ENCODE results near the gene PPP1R14B.

The PPP1R14B gene

GRCh38 chr11:64290352-64291261 is 43.9 kb upstream of the PPP1R14B start:
- TF ChIP-seq NFIC (IDR thresholded peaks at IDR 0.05), result no peak
- TF ChIP-seq CREB1 (IDR thresholded peaks at IDR 0.05; ENCODE audit: low read depth), result no peak
- TF ChIP-seq RAD21 (IDR thresholded peaks at IDR 0.05; ENCODE audit: low read depth), result no peak
- TF ChIP-seq TCF12 (IDR thresholded peaks at IDR 0.05; ENCODE audit: low read depth), result no peak
- TF ChIP-seq TEAD4 (IDR thresholded peaks at IDR 0.05), result no peak
- TF ChIP-seq, protein P1, sequence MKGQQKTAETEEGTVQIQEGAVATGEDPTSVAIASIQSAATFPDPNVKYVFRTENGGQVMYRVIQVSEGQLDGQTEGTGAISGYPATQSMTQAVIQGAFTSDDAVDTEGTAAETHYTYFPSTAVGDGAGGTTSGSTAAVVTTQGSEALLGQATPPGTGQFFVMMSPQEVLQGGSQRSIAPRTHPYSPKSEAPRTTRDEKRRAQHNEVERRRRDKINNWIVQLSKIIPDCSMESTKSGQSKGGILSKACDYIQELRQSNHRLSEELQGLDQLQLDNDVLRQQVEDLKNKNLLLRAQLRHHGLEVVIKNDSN (IDR thresholded peaks at IDR 0.05), result no peak
- no peak for TF ChIP-seq CEBPB (IDR thresholded peaks at IDR 0.05)
- TF ChIP-seq ZBTB7A (IDR thresholded peaks at IDR 0.05; ENCODE audit: low read depth), result no peak
- TF ChIP-seq YY1 (IDR thresholded peaks at IDR 0.05; ENCODE audit: low read depth), result no peak

DNA sequence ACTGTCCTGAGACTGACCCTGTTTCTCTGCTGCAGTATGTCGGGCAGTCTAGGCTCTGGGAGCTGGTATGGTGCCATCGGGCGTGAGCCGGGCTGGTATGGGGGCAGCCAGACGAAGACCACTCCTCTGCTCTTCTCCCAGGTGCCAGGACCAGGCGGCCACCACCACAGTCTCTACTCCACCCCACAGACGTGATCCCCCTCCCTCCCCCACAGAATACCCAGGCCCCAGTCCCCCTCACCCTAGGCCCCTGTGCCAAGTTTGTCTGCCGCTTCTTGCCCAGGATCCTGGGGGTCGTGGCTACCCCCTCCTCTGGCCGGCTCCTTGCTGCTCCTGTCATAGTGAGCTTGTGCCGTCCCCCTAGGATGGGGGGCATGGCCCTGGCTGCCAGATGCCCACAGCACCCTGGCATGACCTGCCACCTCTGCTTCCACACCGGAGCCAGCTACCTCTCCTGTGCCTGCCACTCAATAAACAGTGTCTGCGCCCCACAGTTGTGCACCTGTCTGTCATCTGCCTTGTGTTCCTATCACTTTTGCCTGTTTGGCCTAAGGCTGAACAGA is 42.3 kb upstream of the PPP1R14B start:
- TF ChIP-seq TCF12 (IDR thresholded peaks at IDR 0.05; ENCODE audit: low read depth) (no peak), CEBPB (IDR thresholded peaks at IDR 0.05) (no peak), TEAD4 (IDR thresholded peaks at IDR 0.05) (no peak), TAF1 (IDR thresholded peaks at IDR 0.05; ENCODE audit: low read depth) (no peak), RAD21 (IDR thresholded peaks at IDR 0.05; ENCODE audit: low read depth) (no peak), EGR1 (IDR thresholded peaks at IDR 0.05) (no peak), MAX (IDR thresholded peaks at IDR 0.05) (no peak), YY1 (IDR thresholded peaks at IDR 0.05; ENCODE audit: low read depth) (no peak), NFIC (IDR thresholded peaks at IDR 0.05) (no peak)
- TF ChIP-seq, protein P1 (IDR thresholded peaks at IDR 0.05), result no peak
- TF ChIP-seq, protein P2, sequence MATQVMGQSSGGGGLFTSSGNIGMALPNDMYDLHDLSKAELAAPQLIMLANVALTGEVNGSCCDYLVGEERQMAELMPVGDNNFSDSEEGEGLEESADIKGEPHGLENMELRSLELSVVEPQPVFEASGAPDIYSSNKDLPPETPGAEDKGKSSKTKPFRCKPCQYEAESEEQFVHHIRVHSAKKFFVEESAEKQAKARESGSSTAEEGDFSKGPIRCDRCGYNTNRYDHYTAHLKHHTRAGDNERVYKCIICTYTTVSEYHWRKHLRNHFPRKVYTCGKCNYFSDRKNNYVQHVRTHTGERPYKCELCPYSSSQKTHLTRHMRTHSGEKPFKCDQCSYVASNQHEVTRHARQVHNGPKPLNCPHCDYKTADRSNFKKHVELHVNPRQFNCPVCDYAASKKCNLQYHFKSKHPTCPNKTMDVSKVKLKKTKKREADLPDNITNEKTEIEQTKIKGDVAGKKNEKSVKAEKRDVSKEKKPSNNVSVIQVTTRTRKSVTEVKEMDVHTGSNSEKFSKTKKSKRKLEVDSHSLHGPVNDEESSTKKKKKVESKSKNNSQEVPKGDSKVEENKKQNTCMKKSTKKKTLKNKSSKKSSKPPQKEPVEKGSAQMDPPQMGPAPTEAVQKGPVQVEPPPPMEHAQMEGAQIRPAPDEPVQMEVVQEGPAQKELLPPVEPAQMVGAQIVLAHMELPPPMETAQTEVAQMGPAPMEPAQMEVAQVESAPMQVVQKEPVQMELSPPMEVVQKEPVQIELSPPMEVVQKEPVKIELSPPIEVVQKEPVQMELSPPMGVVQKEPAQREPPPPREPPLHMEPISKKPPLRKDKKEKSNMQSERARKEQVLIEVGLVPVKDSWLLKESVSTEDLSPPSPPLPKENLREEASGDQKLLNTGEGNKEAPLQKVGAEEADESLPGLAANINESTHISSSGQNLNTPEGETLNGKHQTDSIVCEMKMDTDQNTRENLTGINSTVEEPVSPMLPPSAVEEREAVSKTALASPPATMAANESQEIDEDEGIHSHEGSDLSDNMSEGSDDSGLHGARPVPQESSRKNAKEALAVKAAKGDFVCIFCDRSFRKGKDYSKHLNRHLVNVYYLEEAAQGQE (IDR thresholded peaks at IDR 0.05; ENCODE audit: low read depth), result no peak

GRCh38 chr11:64288353-64288750 is 41.6 kb upstream of the PPP1R14B start:
- TF ChIP-seq MAX (IDR thresholded peaks at IDR 0.05) (no peak), EGR1 (IDR thresholded peaks at IDR 0.05) (no peak), YY1 (IDR thresholded peaks at IDR 0.05; ENCODE audit: low read depth) (no peak), TEAD4 (IDR thresholded peaks at IDR 0.05) (no peak), ZBTB7A (IDR thresholded peaks at IDR 0.05; ENCODE audit: low read depth) (no peak), TCF12 (IDR thresholded peaks at IDR 0.05; ENCODE audit: low read depth) (no peak), FOXM1 (IDR thresholded peaks at IDR 0.05; ENCODE audit: borderline replicate concordance, low read depth) (no peak), EP300 (IDR thresholded peaks at IDR 0.05; ENCODE audit: borderline replicate concordance) (no peak), RAD21 (IDR thresholded peaks at IDR 0.05; ENCODE audit: low read depth) (no peak), TAF1 (IDR thresholded peaks at IDR 0.05; ENCODE audit: low read depth) (no peak), CEBPB (IDR thresholded peaks at IDR 0.05) (no peak)
- TF ChIP-seq, protein P2 (IDR thresholded peaks at IDR 0.05; ENCODE audit: low read depth), result no peak
- TF ChIP-seq, protein P1 (IDR thresholded peaks at IDR 0.05), result no peak

GRCh38 chr11:64287676-64288352 is 41.1 kb upstream of the PPP1R14B start:
- no peak for TF ChIP-seq ZBTB7A (IDR thresholded peaks at IDR 0.05; ENCODE audit: low read depth)
- TF ChIP-seq EP300 (IDR thresholded peaks at IDR 0.05; ENCODE audit: borderline replicate concordance), result no peak
- TF ChIP-seq TCF12 (IDR thresholded peaks at IDR 0.05; ENCODE audit: low read depth), result no peak

GRCh38 chr11:64286801-64287159 is 40.0 kb upstream of the PPP1R14B start:
- TF ChIP-seq EGR1 (IDR thresholded peaks at IDR 0.05) (no peak), YY1 (IDR thresholded peaks at IDR 0.05; ENCODE audit: low read depth) (no peak), FOXM1 (IDR thresholded peaks at IDR 0.05; ENCODE audit: borderline replicate concordance, low read depth) (no peak), EP300 (IDR thresholded peaks at IDR 0.05; ENCODE audit: borderline replicate concordance) (no peak), NFIC (IDR thresholded peaks at IDR 0.05) (no peak), CEBPB (IDR thresholded peaks at IDR 0.05) (no peak)

Data from Ishikawa (cell line).